ENCODE measurements around the gene AKAP12.

Gene AKAP12

GRCh38 chr6:151239603-151240035 lies at the start of gene AKAP12:
Gene AKAP12, plus strand, starts transcription at chr6:151239967. Its CDS starts 596 bp downstream, at chr6:151240563.
- no peak for DNase-seq

- no peak for DNase-seq
Measured at GRCh38 chr6:151191527-151191926, 48.2 kb upstream of the AKAP12 start.

- DNase-seq = no peak
Measured at GRCh38 chr6:151196555-151196954, 43.2 kb upstream of the AKAP12 start.

GRCh38 chr6:151197556-151197955 lies 42.2 kb upstream of the AKAP12 start:
- DNase-seq = no peak

- DNase-seq = no peak
Measured at GRCh38 chr6:151199991-151200390, 39.8 kb upstream of the AKAP12 start.

GRCh38 chr6:151205721-151206600 lies 33.8 kb upstream of the AKAP12 start:
- DNase-seq = no peak

GRCh38 chr6:151207674-151208073 lies 32.1 kb upstream of the AKAP12 start:
- DNase-seq = no peak

- no peak for DNase-seq
Measured at GRCh38 chr6:151209071-151209831, 30.5 kb upstream of the AKAP12 start.

GRCh38 chr6:151211075-151211474 lies 28.7 kb upstream of the AKAP12 start:
- DNase-seq = no peak

GRCh38 chr6:151213352-151213751 lies 26.4 kb upstream of the AKAP12 start:
- DNase-seq = no peak

- no peak for DNase-seq
Measured at GRCh38 chr6:151215999-151216398, 23.8 kb upstream of the AKAP12 start.

- no peak for DNase-seq
Measured at GRCh38 chr6:151216804-151217203, 23.0 kb upstream of the AKAP12 start.

GRCh38 chr6:151219192-151219591 lies 20.6 kb upstream of the AKAP12 start:
- no peak for DNase-seq

- no peak for DNase-seq
Measured at GRCh38 chr6:151224076-151224475, 15.7 kb upstream of the AKAP12 start.

- no peak for DNase-seq
Measured at GRCh38 chr6:151225919-151226318, 13.8 kb upstream of the AKAP12 start.

- DNase-seq = no peak
Measured at GRCh38 chr6:151228788-151229400, 10.9 kb upstream of the AKAP12 start.

GRCh38 chr6:151229401-151230276 lies 10.1 kb upstream of the AKAP12 start:
- no peak for DNase-seq

- no peak for DNase-seq
Measured at GRCh38 chr6:151230277-151230577, 9.5 kb upstream of the AKAP12 start.

- no peak for DNase-seq
Measured at GRCh38 chr6:151232899-151233298, 6.9 kb upstream of the AKAP12 start.

- DNase-seq = no peak
Measured at GRCh38 chr6:151233731-151234130, 6.0 kb upstream of the AKAP12 start.

- no peak for DNase-seq
Measured at GRCh38 chr6:151236668-151237401, 2.9 kb upstream of the AKAP12 start.

Measured in KG1 (cell line).